Caki2 (cell line): ENCODE measurements around the gene TMEM131. TPM values are rescaled to one million over a fixed set of nuclear protein-coding genes. Genes with fewer than 3 reads are reported as not detected.

Experiments
- DNase-seq: peaks from one replicate; pipeline ENCODE4 v3.0.0-alpha.2; 2015; ENCODE audit warnings: low read depth
- in situ Hi-C: cut with HindIII; loops from 2 replicates; pipeline ENCODE4 v1.10.0; 2016; ENCODE audit warnings: low sequenced_read_pairs, low pct_unique_long_range_greater_than_20kb, mixed read lengths
- total RNA-seq: library from RNA; depleted of rRNA; stranded (reverse); fragments of >200 nt; shearing (Covaris generic); gene quantifications from 2 replicates; pipeline ENCODE4 v1.2.3, GENCODE V29; 2014; ENCODE audit warnings: low replicate concordance

The TMEM131 gene
- total RNA-seq, 1 experiment from 2014 or later = 11.0 TPM

DNA sequence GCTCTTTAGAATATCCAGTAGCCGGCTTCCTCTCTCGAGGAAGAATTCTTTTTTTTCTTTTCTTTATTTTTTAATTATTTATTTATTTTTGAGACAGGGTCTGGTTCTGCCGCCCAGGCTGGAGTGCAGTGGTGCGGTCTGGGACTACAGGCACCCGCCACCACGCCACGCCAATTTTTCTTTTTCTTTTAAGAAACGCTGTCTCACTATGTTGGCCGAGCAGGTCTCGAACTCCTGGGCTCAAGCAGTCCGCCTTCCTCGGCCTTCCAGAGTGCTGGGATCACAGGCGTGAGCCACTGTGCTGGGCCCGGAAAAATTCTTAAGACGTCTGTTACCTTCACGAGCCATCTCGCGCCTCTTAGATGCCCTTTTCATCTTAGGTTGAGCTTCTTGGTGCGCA lies 931 bp upstream of the TMEM131 start:
- no peak for DNase-seq
- in situ Hi-C loops = no loop called here

DNA sequence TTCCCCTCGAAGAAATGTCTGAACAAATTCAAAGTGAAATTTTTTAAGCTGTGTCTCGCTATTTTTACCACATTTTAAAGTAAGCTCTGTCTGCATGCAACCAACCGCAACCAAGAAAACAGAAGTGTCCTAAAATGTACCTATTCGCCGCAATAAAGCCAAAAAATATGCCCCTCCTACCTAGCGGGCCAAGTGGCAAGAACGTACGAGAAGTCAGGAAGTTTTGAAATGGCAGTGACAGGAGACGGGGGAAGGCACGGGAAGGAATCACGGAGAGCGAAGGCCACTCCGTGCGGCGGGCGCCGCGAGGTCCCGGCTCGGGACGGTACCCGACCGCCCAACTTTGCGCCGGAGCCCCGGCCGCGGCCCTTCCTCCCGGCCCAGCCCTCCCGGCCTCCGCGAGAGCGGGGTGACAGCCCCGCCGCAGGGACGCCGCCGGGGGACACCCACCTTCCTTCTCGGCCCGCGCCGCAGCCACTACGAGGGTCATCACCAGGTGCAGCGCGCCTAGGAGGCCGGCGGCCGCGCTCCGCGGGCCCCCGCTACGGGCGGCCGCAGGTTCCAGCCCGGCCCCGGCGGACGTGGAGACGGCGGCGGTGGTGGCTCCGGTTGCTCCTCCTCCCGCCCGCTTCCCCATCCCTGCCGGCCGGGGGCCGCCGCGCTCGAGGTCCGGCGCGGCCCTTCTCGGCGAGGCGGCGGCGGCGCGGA lies 568 bp downstream of the TMEM131 start:
- in situ Hi-C loops = no loop called here
- no peak for DNase-seq

DNA sequence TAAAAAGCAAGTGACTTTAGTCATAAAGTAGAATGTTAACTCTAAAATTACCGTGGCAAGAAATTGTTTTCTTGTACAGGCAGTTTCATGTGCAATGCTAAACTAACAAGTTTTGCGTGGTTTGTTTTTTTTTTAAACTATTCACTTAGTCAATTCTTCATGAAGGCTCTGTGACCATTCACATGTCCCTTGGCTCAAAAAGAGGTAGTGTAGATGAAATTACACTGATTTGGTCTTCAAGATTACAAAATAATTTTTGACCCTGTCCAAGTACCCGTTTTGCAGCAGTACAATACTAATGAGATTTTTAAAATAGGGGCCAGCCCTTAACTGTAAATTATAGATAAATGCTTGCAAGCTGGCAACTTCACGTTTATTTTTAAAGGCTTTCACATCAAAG lies 1.3 kb downstream of the TMEM131 start:
- in situ Hi-C loops = no loop called here
- DNase-seq = no peak

DNA sequence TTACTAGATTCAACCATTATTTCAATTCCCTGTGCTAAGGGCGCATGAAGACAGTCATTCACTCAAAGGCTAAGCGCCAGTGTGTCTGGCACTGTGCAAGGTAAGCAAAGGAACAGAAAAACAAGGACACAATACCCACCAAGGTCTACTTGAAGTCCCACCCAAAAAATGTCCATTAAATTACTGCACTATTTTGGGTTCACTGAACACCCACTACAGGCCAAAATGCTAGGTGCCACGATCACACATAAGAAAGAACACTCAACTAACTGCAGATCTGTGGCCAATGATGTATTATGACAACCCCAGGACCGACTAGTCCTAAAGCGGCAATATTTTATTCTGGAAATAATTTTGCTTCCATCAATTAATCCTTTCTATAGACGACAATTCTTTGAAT lies 1.8 kb downstream of the TMEM131 start:
- in situ Hi-C loops = no loop called here
- DNase-seq = peak; percentile 31

DNA sequence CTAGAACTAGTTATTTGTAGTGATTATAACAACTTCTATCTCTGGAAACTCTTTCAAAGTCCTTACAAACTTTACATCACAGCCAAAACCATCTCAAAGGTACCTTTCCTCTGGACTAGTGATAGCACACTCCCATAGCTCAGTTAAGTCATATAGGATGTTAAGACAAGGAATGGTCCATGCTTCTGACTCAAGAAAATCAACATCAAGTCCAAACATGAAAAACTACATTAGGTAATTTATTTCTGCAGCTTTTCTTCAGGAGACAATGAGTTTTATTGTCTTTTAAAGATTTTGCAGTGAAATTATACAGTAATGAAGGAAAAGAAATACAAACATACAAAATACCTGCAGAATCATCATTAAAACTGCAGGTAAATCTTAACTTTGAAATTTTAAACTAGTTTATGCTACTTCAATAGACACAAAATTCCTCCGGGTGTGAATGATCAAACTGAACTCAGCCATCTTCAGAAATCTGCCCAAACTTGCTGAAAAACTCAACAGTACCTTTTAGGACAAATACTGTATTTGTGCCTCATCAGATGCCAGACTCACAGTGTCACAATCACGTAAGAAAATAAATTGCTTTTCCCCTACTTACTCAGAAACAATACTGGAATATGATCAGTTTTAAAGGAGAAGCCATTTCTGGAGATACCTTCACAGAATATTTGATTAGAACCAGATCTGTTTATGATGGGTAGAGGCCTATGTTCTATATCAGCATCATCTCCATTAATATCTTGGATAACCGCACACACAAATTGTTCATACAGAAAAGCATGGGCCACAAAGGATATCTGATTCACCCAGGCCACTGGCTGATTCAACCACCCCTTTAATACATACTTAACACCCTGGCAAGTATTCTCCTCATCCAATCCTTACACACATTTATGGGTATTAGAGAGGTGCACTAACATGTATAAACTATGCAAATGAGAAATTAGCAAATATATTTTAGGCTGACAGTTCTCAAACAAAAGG lies 2.6 kb downstream of the TMEM131 start:
- in situ Hi-C loops = no loop called here
- no peak for DNase-seq

DNA sequence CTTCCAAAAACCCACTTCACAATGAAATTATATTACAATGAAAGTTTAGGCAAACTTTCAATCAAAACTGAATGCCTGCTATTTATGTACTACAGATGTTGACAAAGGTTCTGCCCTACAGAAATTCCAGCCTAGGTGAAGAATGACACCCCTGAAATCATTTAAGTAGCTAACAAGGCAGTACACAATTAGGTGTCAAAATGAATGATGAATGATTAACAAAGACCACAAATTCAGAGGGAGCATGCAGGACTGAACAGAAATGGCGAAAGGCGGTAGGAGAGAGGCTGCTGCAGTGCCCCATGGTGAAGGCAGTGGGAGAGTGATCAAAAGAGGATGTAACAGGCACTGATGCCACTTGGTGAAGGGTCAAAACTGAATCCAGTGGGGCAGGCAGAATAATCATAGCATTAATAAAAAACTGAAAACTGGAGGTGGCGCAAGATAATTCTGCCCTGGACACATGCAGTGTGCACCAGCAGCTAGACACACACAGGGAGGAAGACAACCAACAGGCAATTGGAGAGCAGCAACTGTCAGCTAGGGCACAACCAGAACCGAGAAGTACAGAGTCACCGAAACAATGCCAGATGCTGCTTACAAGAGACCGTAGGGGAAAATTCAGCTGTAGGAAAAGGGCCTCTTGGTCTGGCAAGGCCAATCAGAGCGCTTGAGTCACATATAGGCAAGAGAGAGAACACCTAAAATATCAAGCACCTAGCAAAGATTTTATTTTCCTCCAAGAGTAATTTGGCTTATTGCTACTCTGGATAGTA lies 4.5 kb downstream of the TMEM131 start:
- in situ Hi-C loops = no loop called here
- DNase-seq = no peak

DNA sequence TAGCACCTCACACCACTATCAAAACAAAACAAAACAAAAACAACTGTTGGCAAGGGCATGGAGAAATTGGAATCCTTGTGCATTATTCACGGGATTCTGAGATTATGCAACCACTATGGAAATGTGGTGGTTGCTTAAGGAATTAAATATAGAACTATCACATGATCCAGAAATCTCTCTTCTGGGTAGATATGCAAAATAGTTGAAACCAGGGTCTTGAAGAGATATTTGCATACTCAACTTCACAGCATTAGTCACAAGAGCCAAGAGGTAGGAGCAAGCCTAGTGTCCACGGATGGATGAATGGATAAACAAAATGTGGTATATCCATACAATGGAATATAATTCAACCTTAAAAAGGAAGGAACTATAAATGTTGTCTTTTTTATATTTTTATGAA lies 7.0 kb downstream of the TMEM131 start:
- DNase-seq = no peak
- in situ Hi-C loops = no loop called here

DNA sequence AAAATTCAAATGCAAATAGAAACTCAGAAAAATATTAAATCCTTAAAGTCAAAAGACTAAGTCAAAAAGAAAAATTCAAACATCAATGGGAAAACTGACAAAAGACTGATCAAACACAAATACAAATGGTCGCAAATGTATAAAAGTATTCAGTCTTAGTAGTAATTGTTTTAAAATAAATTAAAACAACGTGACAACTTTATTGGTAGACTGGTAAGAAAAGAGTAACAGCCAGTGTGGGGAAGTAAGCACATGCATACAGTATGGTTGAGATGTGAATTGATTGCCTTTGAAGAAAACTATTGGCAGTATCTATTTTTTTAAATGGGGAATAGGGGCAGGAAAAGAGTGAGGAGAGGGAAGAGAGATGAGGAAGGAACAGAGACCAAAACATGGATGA lies 9.8 kb downstream of the TMEM131 start:
- in situ Hi-C loops = no loop called here
- no peak for DNase-seq

DNA sequence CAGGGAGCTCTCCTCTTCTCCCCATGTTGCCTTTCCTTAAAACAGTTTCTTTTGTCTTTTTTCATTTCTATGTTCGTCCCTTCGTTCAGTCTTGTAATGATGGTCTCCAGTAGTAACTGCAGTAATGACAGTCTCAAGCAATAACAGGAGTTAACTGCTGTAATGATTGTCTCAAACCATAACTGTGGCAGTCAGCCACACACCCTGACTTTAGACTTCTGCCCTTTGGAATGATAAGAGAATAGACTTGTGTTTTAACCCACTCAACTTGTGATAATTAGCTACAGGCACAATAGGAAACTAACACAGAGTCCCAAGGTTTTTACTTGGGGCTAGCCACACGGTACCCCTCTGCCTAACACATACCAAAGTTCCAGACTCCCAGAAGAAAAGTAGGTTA lies 12.1 kb downstream of the TMEM131 start:
- in situ Hi-C loops = no loop called here
- DNase-seq = no peak

DNA sequence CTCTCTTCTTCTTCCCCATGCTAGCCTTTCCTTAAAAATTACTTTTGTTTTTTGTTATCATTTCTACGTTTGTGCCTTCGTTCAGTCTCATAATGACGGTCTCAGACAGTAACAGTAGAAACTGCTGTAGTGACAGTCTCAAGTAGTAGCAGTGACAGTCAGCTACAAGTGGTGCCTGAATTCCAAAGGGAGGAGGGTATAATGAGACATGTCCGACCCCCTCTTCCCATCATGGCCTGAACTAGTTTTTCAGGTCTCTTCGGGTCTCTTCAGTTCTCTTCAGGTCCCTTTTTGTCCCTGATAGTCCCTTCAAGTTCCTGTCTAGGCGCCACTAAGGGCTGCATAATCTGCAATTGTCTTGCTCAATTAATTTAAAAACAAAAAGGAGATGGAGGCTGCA lies 12.6 kb downstream of the TMEM131 start:
- in situ Hi-C loops = no loop called here
- DNase-seq = no peak

DNA sequence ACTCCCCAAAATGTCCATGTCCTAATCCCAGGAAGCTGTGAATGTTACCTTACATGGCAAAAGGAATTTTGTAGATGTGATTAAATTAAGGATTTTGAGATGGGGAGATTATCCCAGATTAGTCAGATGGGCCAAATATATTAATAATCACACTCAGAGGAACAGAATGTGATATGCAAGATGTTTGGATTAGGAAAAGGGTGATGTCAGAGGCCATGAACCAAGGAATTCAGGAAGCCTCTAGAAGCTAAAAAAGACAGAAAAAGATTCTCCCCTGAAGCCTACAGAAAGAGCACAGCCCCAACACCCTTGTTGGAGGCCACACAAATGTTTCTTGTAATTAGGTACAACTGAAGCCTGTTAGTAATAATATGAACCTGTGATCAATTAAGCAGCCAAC lies 13.1 kb downstream of the TMEM131 start:
- DNase-seq = no peak
- in situ Hi-C loops = no loop called here

DNA sequence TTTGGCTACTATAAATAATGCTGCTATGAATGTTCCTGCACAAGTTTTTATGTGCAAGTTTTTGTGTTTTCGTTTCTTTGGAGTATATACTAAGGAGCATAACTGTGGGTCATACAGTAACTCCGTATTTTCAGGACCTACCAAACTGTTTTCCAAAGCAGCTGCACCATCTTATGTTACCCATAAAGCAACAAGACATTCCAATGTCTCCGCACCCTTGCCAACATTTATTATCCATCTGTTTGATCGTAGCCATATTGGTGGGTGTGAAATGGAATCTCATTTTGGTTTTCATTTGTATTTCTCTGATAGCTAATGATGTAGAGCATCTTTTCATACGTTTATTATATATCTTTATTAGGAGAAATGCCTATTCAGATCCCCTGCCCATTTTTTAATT lies 13.8 kb downstream of the TMEM131 start:
- in situ Hi-C loops = no loop called here
- DNase-seq = no peak

DNA sequence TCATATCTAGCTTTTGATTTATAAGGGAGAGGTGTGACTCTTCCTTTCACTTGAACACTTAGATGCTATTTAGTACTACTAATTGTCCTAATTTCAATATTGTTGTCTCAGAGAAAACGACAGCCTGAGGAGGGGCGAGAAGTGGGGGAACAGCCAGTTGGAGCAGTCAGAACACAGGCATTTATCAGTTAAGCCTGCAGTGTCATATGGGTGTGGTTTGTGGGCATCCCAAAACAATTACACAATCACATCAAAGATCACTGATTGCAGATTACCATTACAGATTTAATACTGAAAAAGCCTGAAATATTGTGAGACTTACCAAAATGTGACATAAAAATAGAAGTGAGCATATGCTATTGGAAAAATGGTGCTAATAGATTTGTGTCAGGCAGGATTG lies 15.8 kb downstream of the TMEM131 start:
- no peak for DNase-seq
- in situ Hi-C loops = no loop called here

DNA sequence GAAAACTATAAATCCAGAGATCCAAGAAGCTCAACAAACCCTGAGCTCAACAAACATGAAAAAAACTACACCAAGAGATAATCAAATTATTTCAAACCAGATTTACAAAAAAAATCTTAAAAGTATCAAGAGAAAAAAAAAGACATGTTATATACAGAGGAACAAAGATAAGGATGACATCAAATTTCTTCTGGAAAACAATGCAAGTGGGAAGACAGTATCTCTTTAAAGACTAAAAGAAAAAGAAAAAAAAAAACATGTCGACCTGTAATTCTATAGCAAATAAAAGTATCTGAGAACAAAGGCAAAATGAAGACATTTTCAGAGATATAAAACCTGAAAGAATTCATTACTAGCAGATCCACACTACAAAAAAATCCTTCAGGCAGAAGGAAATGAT lies 21.3 kb downstream of the TMEM131 start:
- in situ Hi-C loops = no loop called here
- no peak for DNase-seq

DNA sequence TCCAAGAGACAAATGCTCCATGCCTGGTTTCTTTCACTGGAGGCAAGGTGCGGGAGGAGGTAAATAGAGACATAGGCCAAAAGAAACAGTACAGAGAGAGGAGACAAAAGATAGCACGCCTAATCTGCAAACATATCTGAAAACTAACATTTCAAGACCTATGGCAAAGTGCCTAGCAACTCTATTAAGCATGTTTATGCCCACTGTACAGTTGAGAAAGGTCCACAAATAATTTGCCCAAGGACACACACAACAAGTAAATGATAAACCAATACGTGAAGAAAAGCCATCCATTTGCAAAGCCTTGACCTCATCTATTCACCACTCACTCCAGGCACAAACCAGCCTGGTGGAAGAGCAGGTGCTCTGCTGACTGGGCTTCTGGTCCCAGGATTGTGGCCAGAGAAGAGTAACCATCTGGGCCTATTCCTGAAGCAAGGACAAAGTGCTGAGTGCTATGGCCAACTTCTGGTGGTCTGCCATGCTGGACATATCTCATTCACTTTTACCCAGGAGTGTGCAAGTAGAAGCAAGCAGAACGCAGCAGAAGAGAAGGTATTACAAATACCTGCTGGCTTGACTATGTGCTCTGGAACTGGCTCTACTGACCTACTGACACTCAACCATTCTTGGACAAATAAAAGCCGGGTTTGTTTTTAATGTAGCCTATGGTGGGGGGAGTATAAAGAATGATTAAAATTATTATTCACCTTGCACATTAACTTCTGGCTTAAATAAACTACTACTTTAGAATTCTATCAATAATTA lies 25.3 kb downstream of the TMEM131 start:
- in situ Hi-C loops = no loop called here
- no peak for DNase-seq

DNA sequence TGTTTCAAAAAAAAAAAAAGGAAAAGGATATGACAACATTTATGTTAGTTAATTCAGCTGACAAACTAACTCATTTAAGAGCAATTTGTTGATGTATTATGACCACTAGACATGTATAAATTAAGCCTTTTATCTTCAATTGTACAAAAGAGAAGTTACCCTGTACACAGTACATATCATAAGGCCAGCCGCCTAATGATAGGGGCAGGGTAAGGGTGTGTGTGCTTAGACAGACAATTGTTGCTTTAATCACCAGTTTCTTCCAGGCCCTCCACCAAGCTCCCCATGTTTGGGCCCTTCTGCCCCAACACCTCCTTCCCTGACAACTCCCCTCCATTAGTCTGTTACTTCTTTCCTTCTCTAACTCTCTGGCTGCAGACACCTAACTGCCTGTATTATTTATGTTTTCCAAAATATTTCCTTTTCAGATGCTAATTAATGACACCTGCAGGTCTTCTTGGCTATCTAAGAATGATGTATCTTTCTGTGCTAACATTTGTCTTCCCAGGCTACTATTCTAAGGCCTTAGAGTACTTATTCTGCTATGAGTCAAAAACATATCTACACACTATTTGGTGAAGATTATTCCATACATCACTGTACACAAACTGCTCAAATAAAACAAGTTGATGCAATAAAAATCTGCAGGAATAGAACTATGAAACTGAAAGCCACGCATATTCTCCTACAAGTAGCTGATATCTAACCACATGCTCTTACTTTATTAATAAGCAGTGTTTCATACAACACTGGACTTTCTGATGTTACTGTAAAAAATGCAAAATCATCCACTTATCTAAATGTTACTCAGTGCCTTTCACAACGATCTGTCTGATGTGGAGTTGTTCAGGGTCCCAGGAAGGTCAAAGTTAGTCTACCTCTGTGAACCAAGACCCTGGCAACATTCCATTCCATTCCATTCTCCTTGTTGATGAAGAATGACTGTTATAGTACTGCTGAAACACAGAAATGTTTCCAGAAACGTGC lies 26.4 kb downstream of the TMEM131 start:
- no peak for DNase-seq
- in situ Hi-C loops = no loop called here

DNA sequence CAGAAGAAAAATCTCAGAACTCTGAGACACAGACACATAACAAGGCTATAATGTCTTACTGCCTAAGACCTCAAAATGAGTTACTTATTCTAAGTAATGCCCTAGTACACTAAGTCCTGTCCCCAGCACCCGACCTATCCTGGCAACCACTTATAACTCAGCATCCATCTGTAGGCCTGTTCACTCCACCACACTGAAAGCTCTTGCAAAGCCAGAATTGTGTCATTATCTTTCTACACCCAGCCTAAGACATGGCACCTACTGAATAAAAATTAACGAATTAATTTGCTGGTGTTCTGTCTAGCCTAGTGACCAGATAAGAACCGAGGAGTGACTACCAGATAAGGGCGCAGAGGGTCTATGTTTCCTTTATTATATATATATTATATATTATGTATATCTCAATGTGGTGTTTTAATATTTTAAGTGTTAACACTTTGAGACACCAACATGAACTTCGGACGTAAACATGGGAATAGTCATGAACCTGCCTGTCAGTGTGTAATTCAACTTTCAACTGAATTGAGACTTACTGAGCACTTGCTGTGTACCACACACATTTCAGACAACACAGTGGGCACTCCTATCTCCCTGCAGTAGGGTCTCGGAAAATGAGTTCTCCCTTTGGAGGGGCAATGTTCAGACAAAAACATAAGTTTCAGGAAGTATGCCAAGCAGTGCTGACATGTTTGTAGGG lies 27.7 kb downstream of the TMEM131 start:
- in situ Hi-C loops = no loop called here
- no peak for DNase-seq
